Upper lobe of left lung (tissue), 4 donors: ENCODE results near the gene TMPRSS2.

ENCODE experiments used
- CTCF ChIP-seq, 6 experiments: fragments of 450-650 bp in 4 of 6; fragments of 200-600 bp in 2 of 6; sonication (generic) in 2 of 6; IDR thresholded peaks; one replicate each; pipeline ENCODE4 v1.5.1; 2016 to 2019; ENCODE audit warnings: antibody characterized with exemption in 6 of 6
- POLR2A ChIP-seq, 4 donors: fragments of 450-650 bp; IDR thresholded peaks; one replicate each; pipeline ENCODE4 v1.5.1; 2016 to 2017; ENCODE audit warnings: antibody characterized with exemption in 4 of 4, mild to moderate bottlenecking in 2 of 4
- POLR2AphosphoS5 ChIP-seq, 2 donors: sonication (generic); formaldehyde crosslinking; IDR thresholded peaks; one replicate each; pipeline ENCODE4 v1.5.1; 2017; ENCODE audit warnings: antibody characterized with exemption in 2 of 2

GRCh38 chr21:41447356-41447755 is 60.6 kb downstream of the TMPRSS2 start:
- TF ChIP-seq CTCF (IDR thresholded peaks at IDR 0.05) (no peak), POLR2A (IDR thresholded peaks at IDR 0.05) (no peak), POLR2AphosphoS5 (IDR thresholded peaks at IDR 0.05) (no peak)
